Measurements from ENCODE around the gene THOC7.

THOC7 gene

GRCh38 chr3:63808633-63809032, 55.0 kb downstream of the THOC7 start:
- Histone ChIP-seq H3K27ac (ENCODE audit: low read length) (no peak overlapping the region), H2AFZ (ENCODE audit: low read length) (no peak overlapping the region), H3K9me3 (replicated peaks; ENCODE audit: insufficient read depth, low read length) (no peaks in the 10 kb centered on the region), H3K9me2 (replicated peaks; ENCODE audit: insufficient read depth, low read length) (no peaks in the 10 kb centered on the region), H3K4me3 (ENCODE audit: low read length) (no peak overlapping the region), H3K4me2 (ENCODE audit: low read depth, low read length) (no peak overlapping the region), H4K20me1 (ENCODE audit: insufficient read depth, low read length) (no peaks in the 10 kb centered on the region), H3K4me1 (ENCODE audit: low read length) (no peaks in the 10 kb centered on the region), H3K9ac (ENCODE audit: low read length) (no peak overlapping the region), H3K36me3 (replicated peaks; ENCODE audit: insufficient read depth, low read length) (no peaks in the 10 kb centered on the region), H3F3A (ENCODE audit: insufficient read depth, low read length) (no peaks in the 10 kb centered on the region), H3K27me3 (replicated peaks; ENCODE audit: insufficient read depth, low read length) (no peaks in the 10 kb centered on the region), H3K79me2 (ENCODE audit: low read length) (no peaks in the 10 kb centered on the region)
- TF ChIP-seq CTCF (IDR thresholded peaks at IDR 0.05; ENCODE audit: low read length) (no peak), EZH2phosphoT487 (IDR thresholded peaks at IDR 0.05; ENCODE audit: low read length) (no peak), EZH2 (optimal IDR thresholded peaks at IDR 0.05; ENCODE audit: low read depth, low read length) (no peak)
- no peak for DNase-seq

GRCh38 chr3:63807961-63808565, 55.5 kb downstream of the THOC7 start:
- Histone ChIP-seq H3K9ac (ENCODE audit: low read length) (no peak overlapping the region), H3K4me2 (ENCODE audit: low read depth, low read length) (no peak overlapping the region), H3K4me3 (ENCODE audit: low read length) (no peak overlapping the region), H3F3A (ENCODE audit: insufficient read depth, low read length) (no peaks in the 10 kb centered on the region), H4K20me1 (ENCODE audit: insufficient read depth, low read length) (no peaks in the 10 kb centered on the region), H3K9me3 (replicated peaks; ENCODE audit: insufficient read depth, low read length) (no peaks in the 10 kb centered on the region), H2AFZ (ENCODE audit: low read length) (no peak overlapping the region), H3K27ac (ENCODE audit: low read length) (no peak overlapping the region), H3K36me3 (replicated peaks; ENCODE audit: insufficient read depth, low read length) (no peaks in the 10 kb centered on the region), H3K4me1 (ENCODE audit: low read length) (no peaks in the 10 kb centered on the region), H3K9me2 (replicated peaks; ENCODE audit: insufficient read depth, low read length) (no peaks in the 10 kb centered on the region), H3K27me3 (replicated peaks; ENCODE audit: insufficient read depth, low read length) (no peaks in the 10 kb centered on the region), H3K79me2 (ENCODE audit: low read length) (no peaks in the 10 kb centered on the region)
- TF ChIP-seq CTCF (IDR thresholded peaks at IDR 0.05; ENCODE audit: low read length) = no peak
- TF ChIP-seq EZH2phosphoT487 (IDR thresholded peaks at IDR 0.05; ENCODE audit: low read length) = no peak
- no peak for TF ChIP-seq EZH2 (optimal IDR thresholded peaks at IDR 0.05; ENCODE audit: low read depth, low read length)
- DNase-seq = no peak

GRCh38 chr3:63803911-63804310, 59.7 kb downstream of the THOC7 start:
- Histone ChIP-seq H3K79me2 (ENCODE audit: low read length) (no peaks in the 10 kb centered on the region), H3K27me3 (replicated peaks; ENCODE audit: insufficient read depth, low read length) (no peaks in the 10 kb centered on the region), H3K36me3 (replicated peaks; ENCODE audit: insufficient read depth, low read length) (no peaks in the 10 kb centered on the region), H3K9me3 (replicated peaks; ENCODE audit: insufficient read depth, low read length) (no peaks in the 10 kb centered on the region), H2AFZ (ENCODE audit: low read length) (no peak overlapping the region), H3K4me3 (ENCODE audit: low read length) (no peak overlapping the region), H3K4me1 (ENCODE audit: low read length) (no peaks in the 10 kb centered on the region), H3K27ac (ENCODE audit: low read length) (no peak overlapping the region), H3K9ac (ENCODE audit: low read length) (no peak overlapping the region), H3K4me2 (ENCODE audit: low read depth, low read length) (no peak overlapping the region), H4K20me1 (ENCODE audit: insufficient read depth, low read length) (no peaks in the 10 kb centered on the region), H3K9me2 (replicated peaks; ENCODE audit: insufficient read depth, low read length) (no peaks in the 10 kb centered on the region), H3F3A (ENCODE audit: insufficient read depth, low read length) (no peaks in the 10 kb centered on the region)
- TF ChIP-seq EZH2phosphoT487 (IDR thresholded peaks at IDR 0.05; ENCODE audit: low read length) = no peak
- no peak for DNase-seq

GRCh38 chr3:63800097-63800496, 63.5 kb downstream of the THOC7 start:
- H3K27ac ChIP-seq (ENCODE audit: low read length) = no peak overlapping the region
- no peak overlapping the region for H3K4me3 ChIP-seq (ENCODE audit: low read length)
- no peak overlapping the region for H2AFZ ChIP-seq (ENCODE audit: low read length)
- no peak overlapping the region for H3K9ac ChIP-seq (ENCODE audit: low read length)
- no peaks in the 10 kb centered on the region for H3F3A ChIP-seq (ENCODE audit: insufficient read depth, low read length)
- no peaks in the 10 kb centered on the region for H3K27me3 ChIP-seq (replicated peaks; ENCODE audit: insufficient read depth, low read length)
- no peaks in the 10 kb centered on the region for H3K9me2 ChIP-seq (replicated peaks; ENCODE audit: insufficient read depth, low read length)
- no peak overlapping the region for H3K4me2 ChIP-seq (ENCODE audit: low read depth, low read length)
- no peaks in the 10 kb centered on the region for H3K79me2 ChIP-seq (ENCODE audit: low read length)
- H3K4me1 ChIP-seq (ENCODE audit: low read length) = no peaks in the 10 kb centered on the region
- no peaks in the 10 kb centered on the region for H3K9me3 ChIP-seq (replicated peaks; ENCODE audit: insufficient read depth, low read length)
- TF ChIP-seq EZH2 (optimal IDR thresholded peaks at IDR 0.05; ENCODE audit: low read depth, low read length) (no peak), CTCF (IDR thresholded peaks at IDR 0.05; ENCODE audit: low read length) (no peak), EZH2phosphoT487 (IDR thresholded peaks at IDR 0.05; ENCODE audit: low read length) (no peak)
- H3K36me3 ChIP-seq (replicated peaks; ENCODE audit: insufficient read depth, low read length) = no peaks in the 10 kb centered on the region
- no peak for DNase-seq
- no peaks in the 10 kb centered on the region for H4K20me1 ChIP-seq (ENCODE audit: insufficient read depth, low read length)

Data from MM.1S (cell line).